Measurements from ENCODE around the gene CHST3. TPM values are rescaled to one million over a fixed set of nuclear protein-coding genes. Genes with fewer than 3 reads are reported as not detected.

Gene CHST3
- total and polyA plus RNA-seq, 9 of the 15 experiments (the other 6 are each of a cell fraction or from before 2014, with no cell fraction given), result 0.01 to 1.3 (median 0.15) TPM

GRCh38 chr10:71980181-71981014 lies 16.2 kb downstream of the CHST3 start (continued):
- TF ChIP-seq MYNN (IDR thresholded peaks at IDR 0.05), result 0 out of 2 replicates have a peak, but pooled peaks have one; percentile 28
- TF ChIP-seq MYNN (CRISPR knock-in tag; IDR thresholded peaks at IDR 0.05), result no peak
- 0 out of 2 replicates have a peak, but pooled peaks have one; percentile 26 for TF ChIP-seq CREB1 (IDR thresholded peaks at IDR 0.05)
- TF ChIP-seq CREB1 (CRISPR knock-in tag; IDR thresholded peaks at IDR 0.05), result no peak
- no peak for TF ChIP-seq DMBX1 (CRISPR knock-in tag; IDR thresholded peaks at IDR 0.05; ENCODE audit: borderline replicate concordance)
- peak; percentile 94 for TF ChIP-seq NCOR1 (IDR thresholded peaks at IDR 0.05)
- peak; percentile 96 for TF ChIP-seq FOXM1 (IDR thresholded peaks at IDR 0.05; ENCODE audit: low read depth)
- no peak for TF ChIP-seq FOXM1 (CRISPR knock-in tag; IDR thresholded peaks at IDR 0.05; ENCODE audit: low read depth)
- TF ChIP-seq NBN (IDR thresholded peaks at IDR 0.05; ENCODE audit: low read depth), result peak; percentile 84
- TF ChIP-seq ZNF449 (CRISPR knock-in tag; IDR thresholded peaks at IDR 0.05), result peak; percentile 82; the same call in 1 of the 2 replicates
- no peak for TF ChIP-seq MECOM (CRISPR knock-in tag; IDR thresholded peaks at IDR 0.05)
- TF ChIP-seq ARID3A (IDR thresholded peaks at IDR 0.05; ENCODE audit: borderline replicate concordance, low read depth, low read length), result 0 out of 2 replicates have a peak, but pooled peaks have one; percentile 53
- TF ChIP-seq DLX4 (CRISPR knock-in tag; IDR thresholded peaks at IDR 0.05), result no peak
- TF ChIP-seq MAFK (IDR thresholded peaks at IDR 0.05; ENCODE audit: low read length), result peak; percentile 14; the same call in 1 of the 2 replicates
- TF ChIP-seq TEAD1 (CRISPR knock-in tag; IDR thresholded peaks at IDR 0.05), result peak in 1 of 2 experiments; percentile 86; a peak in 2 of 4 replicates
- peak; percentile 76; the same call in 1 of the 2 replicates for TF ChIP-seq ZC3H11A (IDR thresholded peaks at IDR 0.05; ENCODE audit: low read depth, low read length)
- 0 out of 2 replicates have a peak, but pooled peaks have one; percentile 17 for TF ChIP-seq MBD2 (IDR thresholded peaks at IDR 0.05; ENCODE audit: borderline replicate concordance, low read depth)
- TF ChIP-seq HEY1 (CRISPR knock-in tag; IDR thresholded peaks at IDR 0.05; ENCODE audit: borderline replicate concordance), result peak; percentile 22; the same call in 1 of the 2 replicates
- peak; percentile 92 for TF ChIP-seq TCF3 (CRISPR knock-in tag; IDR thresholded peaks at IDR 0.05)
- peak; percentile 86 to 92 for TF ChIP-seq TRIM24 (IDR thresholded peaks at IDR 0.05)
- peak in 1 of 2 experiments; percentile 93; a peak in 2 of 4 replicates for TF ChIP-seq ARNT (IDR thresholded peaks at IDR 0.05)
- TF ChIP-seq CCNT2 (IDR thresholded peaks at IDR 0.05; ENCODE audit: borderline replicate concordance, extremely low read depth, insufficient read length, low read depth, low read length), result peak; percentile 58
- TF ChIP-seq LEF1 (IDR thresholded peaks at IDR 0.05), result peak; percentile 62; the same call in 1 of the 2 replicates
- TF ChIP-seq BHLHE40 (IDR thresholded peaks at IDR 0.05; ENCODE audit: low read length), result peak; percentile 49; the same call in 1 of the 2 replicates
- peak; percentile 92 for TF ChIP-seq GATA2 (CRISPR knock-in tag; IDR thresholded peaks at IDR 0.05)
- TF ChIP-seq ATF7 (IDR thresholded peaks at IDR 0.05), result peak; percentile 47
- no peak for TF ChIP-seq HCFC1 (IDR thresholded peaks at IDR 0.05; ENCODE audit: low read depth, low read length)
- TF ChIP-seq TBL1XR1 (IDR thresholded peaks at IDR 0.05; ENCODE audit: low read length in 2 of 2), result peak in 1 of 2 experiments; percentile 81; a peak in 1 of 4 replicates

All from K562 (cell line).